Right ventricle myocardium superior (tissue), 1 donor: ENCODE measurements around the gene CSAG3. TPM values are rescaled to one million over a fixed set of nuclear protein-coding genes. Genes with fewer than 3 reads are reported as not detected.
"Not testable (repeated sequence)": the region's sequence is repeated elsewhere in the genome, so short reads cannot be mapped to it uniquely, and the experiment has no call there.

ENCODE experiments used
- ATAC-seq: fragments of 200-7000 bp; cut with Tn5 transposase; one replicate; pipeline ENCODE4 v1.9.1; 2020; ENCODE audit warnings: mild to moderate bottlenecking; ENCODE audit not compliant: poor library complexity
- DNase-seq: peaks from one replicate; pipeline ENCODE4 v3.0.0-alpha.2; 2020
- intact Hi-C: fragments of 100-400 bp; cut with DNase I; formaldehyde crosslinking; loops from one replicate; pipeline ENCODE4 v1.11.2; 2022
- long read RNA-seq: library from polyadenylated mRNA; unstranded; transcript quantifications from one replicate; pipeline ENCODE4 v2.0.0, GENCODE V29; 2021
- total RNA-seq: library from RNA; stranded (reverse); fragmentation: NEBNext Ultra II Directional; extraction: Animal tissue kit (Norgen Biotek cat#: 25700); gene quantifications from one replicate; pipeline ENCODE4 v1.2.1, GENCODE V29; 2021
- donor health status: DM: no; HTN: yes; CAD: no; lungs with severe emphysema.

Gene CSAG3
- total RNA-seq, result not detected
- long read RNA-seq, result 0 reads

DNA sequence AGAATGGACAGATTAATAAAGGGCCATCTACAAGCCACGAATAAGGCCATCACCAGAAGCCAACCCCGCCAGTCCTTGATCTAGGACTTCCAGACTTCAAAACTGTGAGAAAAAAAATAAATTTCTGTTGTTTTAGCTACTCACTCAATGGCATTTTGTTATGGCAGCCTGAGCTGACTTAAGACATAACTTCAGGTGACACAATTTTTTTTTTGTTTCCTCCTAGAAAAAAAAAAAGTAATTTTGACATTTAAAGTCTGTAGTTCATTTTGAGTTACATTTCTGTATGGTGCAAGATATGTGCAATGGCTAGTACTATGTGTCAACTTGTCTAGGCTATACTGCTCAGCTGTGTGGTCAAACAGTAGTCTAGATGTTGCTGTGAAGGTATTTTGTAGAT, at the start of gene CSAG3:
TSS of gene CSAG3 (plus strand) at position 301 of the 400 bp plus-strand sequence.
- ATAC-seq, intact Hi-C loops, DNase-seq: not testable (repeated sequence)

DNA sequence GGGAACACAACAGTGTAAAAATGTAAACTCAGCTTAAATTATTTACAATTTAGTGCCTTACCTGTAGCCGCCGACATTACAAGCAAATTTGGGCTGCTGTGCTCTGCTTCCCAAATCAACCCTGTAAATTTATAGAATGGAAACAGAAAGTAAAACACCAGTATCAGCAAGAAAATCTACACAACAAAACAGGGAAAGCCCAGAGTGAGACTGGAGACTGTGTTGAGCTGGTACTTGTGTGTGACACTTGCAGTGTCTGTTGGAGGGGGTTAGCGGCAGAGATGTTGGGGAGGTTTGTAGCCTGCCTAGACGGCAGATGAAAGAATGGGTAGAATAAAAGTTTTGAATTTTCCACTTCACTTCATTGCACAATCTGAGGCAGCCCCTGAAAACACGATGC, 45.8 kb upstream of the CSAG3 start:
- DNase-seq, intact Hi-C loops, ATAC-seq: not testable (repeated sequence)

DNA sequence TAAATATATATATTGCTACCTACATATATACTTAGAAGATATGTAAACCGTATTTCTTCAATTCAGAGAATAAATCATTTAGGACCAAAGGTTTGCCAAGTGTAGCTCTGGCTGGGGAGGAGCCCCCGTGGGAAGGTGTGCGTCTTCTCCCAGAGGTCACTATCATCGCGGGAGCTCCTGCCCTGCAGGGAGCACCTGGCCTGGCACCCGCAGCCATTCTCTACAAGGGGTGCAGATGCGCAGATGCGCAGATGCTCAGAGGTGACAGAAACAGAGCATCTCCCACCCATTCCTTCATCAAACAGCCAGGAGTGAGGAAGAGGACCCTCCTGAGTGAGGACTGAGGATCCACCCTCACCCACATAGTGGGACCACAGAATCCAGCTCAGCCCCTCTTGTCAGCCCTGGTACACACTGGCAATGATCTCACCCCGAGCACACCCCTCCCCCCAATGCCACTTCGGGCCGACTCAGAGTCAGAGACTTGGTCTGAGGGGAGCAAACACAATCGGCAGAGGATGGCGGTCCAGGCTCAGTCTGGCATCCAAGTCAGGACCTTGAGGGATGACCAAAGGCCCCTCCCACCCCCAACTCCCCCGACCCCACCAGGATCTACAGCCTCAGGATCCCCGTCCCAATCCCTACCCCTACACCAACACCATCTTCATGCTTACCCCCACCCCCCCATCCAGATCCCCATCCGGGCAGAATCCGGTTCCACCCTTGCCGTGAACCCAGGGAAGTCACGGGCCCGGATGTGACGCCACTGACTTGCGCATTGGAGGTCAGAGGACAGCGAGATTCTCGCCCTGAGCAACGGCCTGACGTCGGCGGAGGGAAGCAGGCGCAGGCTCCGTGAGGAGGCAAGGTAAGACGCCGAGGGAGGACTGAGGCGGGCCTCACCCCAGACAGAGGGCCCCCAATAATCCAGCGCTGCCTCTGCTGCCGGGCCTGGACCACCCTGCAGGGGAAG, 44.9 kb upstream of the CSAG3 start, which contains the start of gene MAGEA2B:
TSS of gene MAGEA2B (plus strand) at position 814 of the 973 bp plus-strand sequence. CDS start 2,479 bp downstream, outside the sequence.
- ATAC-seq, DNase-seq, intact Hi-C loops: not testable (repeated sequence)

- ATAC-seq (no peak), DNase-seq (no peak)
- intact Hi-C loops, result no loop called here
Observed at GRCh38 chrX:152725409-152725808, 33.6 kb upstream of the CSAG3 start.

- DNase-seq (no peak), ATAC-seq (no peak)
- intact Hi-C loops, result no loop called here
Observed at GRCh38 chrX:152733261-152733975, 25.6 kb upstream of the CSAG3 start, which contains the start of the genes CSAG1 and MAGEA12. Gene CSAG1 (minus strand): TSS chrX:152733721. CDS start chrX:152732460, 1,261 bp downstream. Gene MAGEA12 (plus strand): TSS chrX:152733757. CDS start chrX:152736162, 2,405 bp downstream.

DNA sequence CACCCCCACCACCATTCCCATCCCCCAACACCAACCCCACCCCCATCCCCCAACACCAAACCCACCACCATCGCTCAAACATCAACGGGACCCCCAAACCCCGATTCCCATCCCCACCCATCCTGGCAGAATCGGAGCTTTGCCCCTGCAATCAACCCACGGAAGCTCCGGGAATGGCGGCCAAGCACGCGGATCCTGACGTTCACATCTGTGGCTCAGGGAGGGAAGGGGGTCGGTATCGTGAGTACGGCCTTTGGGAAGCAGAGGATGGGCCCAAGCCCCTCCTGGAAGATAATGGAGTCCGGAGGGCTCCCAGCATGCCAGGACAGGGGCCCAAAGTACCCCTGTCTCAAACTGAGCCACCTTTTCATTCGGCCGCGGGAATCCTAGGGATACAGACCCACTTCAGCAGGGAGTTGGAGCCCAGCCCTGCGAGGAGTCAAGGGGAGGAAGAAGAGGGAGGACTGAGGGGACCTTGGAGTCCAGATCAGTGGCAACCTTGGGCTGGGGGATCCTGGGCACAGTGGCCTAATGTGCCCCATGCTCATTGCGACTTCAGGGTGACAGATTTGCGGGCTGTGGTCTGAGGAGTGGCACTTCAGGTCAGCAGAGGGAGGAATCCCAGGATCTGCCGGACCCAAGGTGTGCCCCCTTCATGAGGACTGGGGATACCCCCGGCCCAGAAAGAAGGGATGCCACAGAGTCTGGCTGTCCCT, 24.7 kb upstream of the CSAG3 start:
- ATAC-seq, DNase-seq, intact Hi-C loops: not testable (repeated sequence)

DNA sequence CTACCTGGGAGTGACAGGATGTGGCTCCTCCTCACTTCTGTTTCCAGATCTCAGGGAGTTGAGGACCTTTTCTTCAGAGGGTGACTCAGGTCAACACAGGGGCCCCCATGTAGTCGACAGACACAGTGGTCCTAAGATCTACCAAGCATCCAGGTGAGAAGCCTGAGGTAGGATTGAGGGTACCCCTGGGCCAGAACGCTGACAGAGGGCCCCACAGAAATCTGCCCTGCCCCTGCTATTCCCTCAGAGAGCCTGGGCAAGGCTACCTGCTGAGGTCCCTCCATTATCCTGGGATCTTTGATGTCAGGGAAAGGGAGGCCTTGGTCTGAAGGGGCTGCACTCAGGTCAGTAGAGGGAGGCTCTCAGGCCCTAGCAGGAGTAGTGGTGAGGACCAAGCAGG, 23.9 kb upstream of the CSAG3 start:
- ATAC-seq (no peak), DNase-seq (no peak)
- intact Hi-C loops, result no loop called here

DNA sequence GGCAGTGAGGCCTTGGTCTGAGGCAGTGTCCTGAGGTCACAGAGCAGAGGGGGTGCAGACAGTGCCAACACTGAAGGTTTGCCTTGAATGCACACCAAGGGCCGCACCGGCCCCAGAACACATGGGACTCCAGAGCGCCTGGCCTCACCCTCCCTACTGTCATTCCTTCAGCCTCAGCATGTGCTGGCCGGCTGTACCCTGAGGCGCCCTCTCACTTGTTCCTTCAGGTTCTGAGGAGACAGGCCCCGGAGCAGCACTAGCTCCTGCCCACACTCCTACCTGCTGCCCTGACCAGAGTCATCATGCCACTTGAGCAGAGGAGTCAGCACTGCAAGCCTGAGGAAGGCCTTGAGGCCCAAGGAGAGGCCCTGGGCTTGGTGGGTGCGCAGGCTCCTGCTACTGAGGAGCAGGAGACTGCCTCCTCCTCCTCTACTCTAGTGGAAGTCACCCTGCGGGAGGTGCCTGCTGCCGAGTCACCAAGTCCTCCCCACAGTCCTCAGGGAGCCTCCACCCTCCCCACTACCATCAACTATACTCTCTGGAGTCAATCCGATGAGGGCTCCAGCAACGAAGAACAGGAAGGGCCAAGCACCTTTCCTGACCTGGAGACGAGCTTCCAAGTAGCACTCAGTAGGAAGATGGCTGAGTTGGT, 23.0 kb upstream of the CSAG3 start:
- no peak for ATAC-seq
- intact Hi-C loops, result no loop called here
- no peak for DNase-seq

GRCh38 chrX:152736528-152736927, 22.5 kb upstream of the CSAG3 start:
- intact Hi-C loops, ATAC-seq, DNase-seq: not testable (repeated sequence)

DNA sequence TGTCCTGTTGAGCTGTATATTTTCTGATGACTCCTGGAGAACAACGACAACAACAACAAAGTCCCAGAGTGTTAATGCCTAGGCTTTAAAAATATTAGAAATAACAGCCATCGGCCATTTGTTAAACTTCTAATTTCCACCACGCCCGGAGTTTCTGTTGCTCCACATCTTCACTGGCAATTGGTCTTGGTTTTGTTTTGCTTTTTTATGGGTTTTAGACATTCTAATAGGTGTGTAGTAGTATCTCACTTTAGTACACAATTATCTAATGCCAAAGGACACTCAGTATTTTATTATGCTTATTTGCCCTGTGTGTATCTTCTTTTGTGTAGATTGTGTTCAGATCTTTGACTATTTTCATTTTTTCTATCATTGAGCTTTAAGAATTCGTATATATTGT, 20.5 kb upstream of the CSAG3 start:
- no peak for DNase-seq
- intact Hi-C loops, result no loop called here
- no peak for ATAC-seq

DNA sequence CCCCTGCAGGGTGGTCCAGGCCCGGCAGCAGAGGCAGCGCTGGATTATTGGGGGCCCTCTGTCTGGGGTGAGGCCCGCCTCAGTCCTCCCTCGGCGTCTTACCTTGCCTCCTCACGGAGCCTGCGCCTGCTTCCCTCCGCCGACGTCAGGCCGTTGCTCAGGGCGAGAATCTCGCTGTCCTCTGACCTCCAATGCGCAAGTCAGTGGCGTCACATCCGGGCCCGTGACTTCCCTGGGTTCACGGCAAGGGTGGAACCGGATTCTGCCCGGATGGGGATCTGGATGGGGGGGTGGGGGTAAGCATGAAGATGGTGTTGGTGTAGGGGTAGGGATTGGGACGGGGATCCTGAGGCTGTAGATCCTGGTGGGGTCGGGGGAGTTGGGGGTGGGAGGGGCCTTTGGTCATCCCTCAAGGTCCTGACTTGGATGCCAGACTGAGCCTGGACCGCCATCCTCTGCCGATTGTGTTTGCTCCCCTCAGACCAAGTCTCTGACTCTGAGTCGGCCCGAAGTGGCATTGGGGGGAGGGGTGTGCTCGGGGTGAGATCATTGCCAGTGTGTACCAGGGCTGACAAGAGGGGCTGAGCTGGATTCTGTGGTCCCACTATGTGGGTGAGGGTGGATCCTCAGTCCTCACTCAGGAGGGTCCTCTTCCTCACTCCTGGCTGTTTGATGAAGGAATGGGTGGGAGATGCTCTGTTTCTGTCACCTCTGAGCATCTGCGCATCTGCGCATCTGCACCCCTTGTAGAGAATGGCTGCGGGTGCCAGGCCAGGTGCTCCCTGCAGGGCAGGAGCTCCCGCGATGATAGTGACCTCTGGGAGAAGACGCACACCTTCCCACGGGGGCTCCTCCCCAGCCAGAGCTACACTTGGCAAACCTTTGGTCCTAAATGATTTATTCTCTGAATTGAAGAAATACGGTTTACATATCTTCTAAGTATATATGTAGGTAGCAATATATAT, 5.0 kb upstream of the CSAG3 start, which contains the start of gene MAGEA2:
TSS of gene MAGEA2 (minus strand) at position 157 of the 965 bp plus-strand sequence. CDS start 2,479 bp downstream, outside the sequence.
- DNase-seq, ATAC-seq, intact Hi-C loops: not testable (repeated sequence)

GRCh38 chrX:152754871-152755270, 4.1 kb upstream of the CSAG3 start:
- ATAC-seq, intact Hi-C loops: not testable (repeated sequence)

GRCh38 chrX:152759544-152759943, 526 bp downstream of the CSAG3 start:
- intact Hi-C loops, DNase-seq, ATAC-seq: not testable (repeated sequence)

More at GRCh38 chrX:152754871-152755270, 4.1 kb upstream of the CSAG3 start:
- not testable (repeated sequence) for DNase-seq

GRCh38 chrX:152761582-152761981, 2.6 kb downstream of the CSAG3 start:
- DNase-seq, intact Hi-C loops: not testable (repeated sequence)
- peak; percentile 61 for ATAC-seq

GRCh38 chrX:152766562-152766961, 7.5 kb downstream of the CSAG3 start:
- intact Hi-C loops, DNase-seq, ATAC-seq: not testable (repeated sequence)

GRCh38 chrX:152769549-152770289, 10.7 kb downstream of the CSAG3 start, which contains the start of gene MAGEA6:
Gene MAGEA6 (minus strand): TSS chrX:152769689. CDS start chrX:152767650, 2,039 bp downstream.
- intact Hi-C loops, DNase-seq, ATAC-seq: not testable (repeated sequence)
